Upper lobe of right lung (tissue), 1 donor: ENCODE data around the gene AMER1. TPM values are rescaled to one million over a fixed set of nuclear protein-coding genes. Genes with fewer than 3 reads are reported as not detected.
A peak's percentile ranks its signal among the peaks of the same experiment; 100 is the strongest.

Experiments
- ATAC-seq: fragments of 200-7000 bp; cut with Tn5 transposase; one replicate; pipeline ENCODE4 v1.9.1; 2020; ENCODE audit warnings: mild to moderate bottlenecking, moderate library complexity
- DNase-seq: peaks from one replicate; pipeline ENCODE4 v3.0.0-alpha.2; 2020
- H3K27ac ChIP-seq: fragments of 200-600 bp; one replicate; pipeline ENCODE4 v1.8.0; 2022
- H3K27me3 ChIP-seq: fragments of 200-600 bp; one replicate; pipeline ENCODE4 v1.8.0; 2022; ENCODE audit warnings: mild to moderate bottlenecking
- H3K36me3 ChIP-seq: fragments of 200-600 bp; one replicate; pipeline ENCODE4 v1.8.0; 2022
- H3K4me1 ChIP-seq: fragments of 200-600 bp; one replicate; pipeline ENCODE4 v1.8.0; 2022
- H3K4me3 ChIP-seq: fragments of 200-600 bp; one replicate; pipeline ENCODE4 v1.8.0; 2022; ENCODE audit warnings: mild to moderate bottlenecking
- H3K9me3 ChIP-seq: fragments of 200-600 bp; one replicate; pipeline ENCODE4 v1.8.0; 2022
- intact Hi-C: fragments of 100-400 bp; cut with DNase I; formaldehyde crosslinking; loops from one replicate; pipeline ENCODE4 v1.11.0; 2022
- total RNA-seq: library from RNA; stranded (reverse); fragmentation: NEBNext Ultra II Directional; extraction: Animal tissue kit (Norgen Biotek cat#: 25700); gene quantifications from one replicate; pipeline ENCODE4 v1.2.1, GENCODE V29; 2021
- TF ChIP-seq, protein P1 (sequence below): fragments of 200-600 bp; IDR thresholded peaks from one replicate; pipeline ENCODE4 v1.8.0; 2022; ENCODE audit warnings: antibody characterized with exemption
- donor health status: DM: no; HTN: yes; CAD: no; lungs with severe emphysema.

The AMER1 gene
- total RNA-seq, 1 donor from 2014 or later, result 4.5 TPM

DNA sequence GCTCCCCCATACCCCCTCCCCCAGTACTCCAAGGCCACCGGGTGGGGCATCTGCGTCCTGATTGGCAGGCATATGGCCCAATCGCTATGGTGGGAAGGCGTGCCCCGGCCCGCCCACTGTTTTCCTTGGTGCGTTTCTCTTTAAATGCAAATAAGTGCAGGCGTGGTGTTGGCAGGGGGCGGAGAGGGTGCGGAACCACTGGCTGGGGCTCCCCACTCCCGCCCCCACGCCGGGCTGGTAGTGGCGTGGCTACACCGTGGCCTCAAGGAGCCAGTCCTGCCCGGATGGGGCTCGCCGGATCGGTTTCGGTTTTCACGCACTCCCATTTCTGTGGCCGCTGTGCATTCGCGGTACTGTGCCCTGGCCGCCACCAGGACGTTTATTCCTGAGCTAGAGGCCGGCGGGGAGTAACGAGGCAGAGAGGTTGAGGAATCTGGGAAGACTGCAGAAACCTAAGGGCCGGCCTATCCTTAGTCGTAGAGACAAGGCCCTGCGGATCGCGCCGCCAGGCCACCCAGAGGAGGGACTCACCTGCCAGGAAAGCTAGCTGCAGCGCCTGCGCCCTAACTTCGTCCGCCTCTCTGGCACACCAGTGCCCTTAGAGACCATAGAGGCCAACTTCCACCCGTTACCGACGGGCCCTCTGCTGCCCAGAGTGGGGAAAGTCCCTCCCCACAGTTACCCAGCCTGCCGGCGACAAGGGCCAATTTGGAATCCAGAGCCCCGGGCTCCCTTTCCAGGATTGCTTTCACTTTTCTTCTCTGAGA is 410 bp upstream of the AMER1 start:
- ATAC-seq (peak; percentile 95), DNase-seq (peak; percentile 96)
- H3K36me3 ChIP-seq, result no peaks in the 10 kb centered on the region
- no peaks in the 10 kb centered on the region for H3K27me3 ChIP-seq
- peak overlapping the region; percentile 93 for H3K27ac ChIP-seq
- H3K9me3 ChIP-seq, result no peaks in the 10 kb centered on the region
- TF ChIP-seq, protein P1, sequence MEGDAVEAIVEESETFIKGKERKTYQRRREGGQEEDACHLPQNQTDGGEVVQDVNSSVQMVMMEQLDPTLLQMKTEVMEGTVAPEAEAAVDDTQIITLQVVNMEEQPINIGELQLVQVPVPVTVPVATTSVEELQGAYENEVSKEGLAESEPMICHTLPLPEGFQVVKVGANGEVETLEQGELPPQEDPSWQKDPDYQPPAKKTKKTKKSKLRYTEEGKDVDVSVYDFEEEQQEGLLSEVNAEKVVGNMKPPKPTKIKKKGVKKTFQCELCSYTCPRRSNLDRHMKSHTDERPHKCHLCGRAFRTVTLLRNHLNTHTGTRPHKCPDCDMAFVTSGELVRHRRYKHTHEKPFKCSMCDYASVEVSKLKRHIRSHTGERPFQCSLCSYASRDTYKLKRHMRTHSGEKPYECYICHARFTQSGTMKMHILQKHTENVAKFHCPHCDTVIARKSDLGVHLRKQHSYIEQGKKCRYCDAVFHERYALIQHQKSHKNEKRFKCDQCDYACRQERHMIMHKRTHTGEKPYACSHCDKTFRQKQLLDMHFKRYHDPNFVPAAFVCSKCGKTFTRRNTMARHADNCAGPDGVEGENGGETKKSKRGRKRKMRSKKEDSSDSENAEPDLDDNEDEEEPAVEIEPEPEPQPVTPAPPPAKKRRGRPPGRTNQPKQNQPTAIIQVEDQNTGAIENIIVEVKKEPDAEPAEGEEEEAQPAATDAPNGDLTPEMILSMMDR, result peak; percentile 16
- H3K4me3 ChIP-seq, result peak overlapping the region; percentile 68
- no peaks in the 10 kb centered on the region for H3K4me1 ChIP-seq
- intact Hi-C loops, result no loop called here

DNA sequence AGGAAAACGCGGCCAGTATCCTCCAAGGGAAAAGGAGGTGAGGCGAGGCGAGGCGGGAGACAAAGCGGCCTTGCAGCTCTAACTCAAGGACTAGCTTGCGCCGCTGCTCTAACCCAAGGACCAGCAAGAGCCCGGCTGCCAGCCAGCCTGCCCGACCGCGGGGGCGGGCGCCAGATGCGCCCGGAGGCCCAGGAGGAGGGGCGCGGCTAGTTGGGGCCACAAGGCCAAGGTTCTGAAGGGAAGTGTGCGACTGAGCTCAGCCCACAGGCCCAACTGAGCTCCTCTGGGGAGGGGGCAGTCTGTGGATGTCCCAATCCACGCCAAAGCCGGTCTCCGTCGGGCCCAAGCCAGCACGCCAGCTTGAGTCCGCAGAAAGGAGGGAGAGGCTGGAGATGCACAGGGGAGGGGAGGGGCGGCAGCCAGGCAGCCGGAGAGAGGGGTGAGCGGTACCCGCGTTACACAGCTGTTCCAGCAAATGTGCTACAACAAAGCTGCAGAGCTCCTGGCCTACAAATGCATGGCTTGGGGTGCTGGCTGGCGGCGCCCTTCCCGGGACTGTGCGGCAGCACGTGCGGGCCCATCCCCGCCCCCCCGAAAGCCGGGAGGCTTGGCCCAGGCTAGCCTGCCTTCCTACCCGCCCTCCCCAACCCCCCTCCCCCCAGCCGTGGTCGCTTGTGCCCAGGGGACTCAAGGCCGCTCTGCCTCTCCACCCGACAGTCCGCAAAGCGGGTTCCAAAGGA is 637 bp downstream of the AMER1 start:
- Histone ChIP-seq H3K36me3 (no peaks in the 10 kb centered on the region), H3K9me3 (no peaks in the 10 kb centered on the region), H3K27ac (peak overlapping the region; percentile 93), H3K4me3 (peak overlapping the region; percentile 68), H3K27me3 (no peaks in the 10 kb centered on the region), H3K4me1 (no peaks in the 10 kb centered on the region)
- DNase-seq, result peak; percentile 69
- intact Hi-C loops, result no loop called here
- TF ChIP-seq, protein P1, result no peak
- ATAC-seq, result peak; percentile 14

DNA sequence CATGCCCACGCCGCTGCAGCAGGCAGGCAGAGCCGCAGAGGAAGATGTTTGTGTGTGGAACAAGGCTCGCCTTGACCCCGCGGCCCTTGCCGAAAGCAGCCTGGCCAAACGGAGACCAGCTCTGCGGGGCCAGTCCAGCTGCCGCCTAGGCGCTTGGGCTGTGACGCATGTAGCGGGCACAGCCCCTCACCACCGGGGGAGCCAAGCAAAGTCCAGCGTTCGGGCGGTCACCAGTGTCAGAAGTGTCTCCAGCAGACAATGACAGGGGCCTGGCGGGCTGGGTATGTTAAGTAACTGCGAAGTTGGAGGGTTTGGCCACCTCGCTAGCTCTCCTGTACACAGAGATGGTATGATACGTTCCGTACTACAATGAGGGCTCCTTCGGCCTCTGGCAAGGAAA is 1.3 kb downstream of the AMER1 start:
- Histone ChIP-seq H3K9me3 (no peaks in the 10 kb centered on the region), H3K4me1 (no peaks in the 10 kb centered on the region), H3K27ac (peak overlapping the region; percentile 93), H3K4me3 (peak overlapping the region; percentile 68), H3K27me3 (no peaks in the 10 kb centered on the region), H3K36me3 (no peaks in the 10 kb centered on the region)
- intact Hi-C loops, result no loop called here
- TF ChIP-seq, protein P1, result no peak
- ATAC-seq (no peak), DNase-seq (peak; percentile 61)

DNA sequence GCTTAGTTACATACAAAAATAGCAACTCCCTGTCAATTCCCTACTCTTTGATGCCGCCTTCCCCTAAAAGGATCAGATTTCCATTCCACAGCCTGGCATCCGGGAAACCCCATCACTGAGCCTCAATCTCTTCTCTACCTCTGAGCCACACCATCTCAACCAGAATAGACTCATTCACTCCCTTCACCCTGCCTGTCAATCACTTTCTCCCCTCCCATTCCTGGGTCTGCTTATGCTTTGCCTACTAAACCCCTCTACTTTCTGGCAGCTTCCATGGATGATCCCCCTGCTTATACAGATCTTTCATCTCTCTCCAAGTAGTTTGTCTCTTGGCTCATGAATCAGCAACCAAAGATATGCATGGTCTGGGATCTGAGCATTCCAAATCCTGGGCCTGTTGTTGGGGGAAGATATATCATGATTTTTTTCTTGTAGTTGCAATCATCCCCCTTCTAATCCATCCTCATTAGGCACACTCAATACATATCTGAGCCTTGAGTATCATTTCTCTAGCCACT is 2.6 kb downstream of the AMER1 start:
- Histone ChIP-seq H3K9me3 (no peaks in the 10 kb centered on the region), H3K4me3 (no peak overlapping the region), H3K36me3 (no peaks in the 10 kb centered on the region), H3K4me1 (no peaks in the 10 kb centered on the region), H3K27me3 (no peaks in the 10 kb centered on the region), H3K27ac (no peak overlapping the region)
- no peak for ATAC-seq
- DNase-seq, result no peak
- TF ChIP-seq, protein P1, result no peak
- intact Hi-C loops, result no loop called here

DNA sequence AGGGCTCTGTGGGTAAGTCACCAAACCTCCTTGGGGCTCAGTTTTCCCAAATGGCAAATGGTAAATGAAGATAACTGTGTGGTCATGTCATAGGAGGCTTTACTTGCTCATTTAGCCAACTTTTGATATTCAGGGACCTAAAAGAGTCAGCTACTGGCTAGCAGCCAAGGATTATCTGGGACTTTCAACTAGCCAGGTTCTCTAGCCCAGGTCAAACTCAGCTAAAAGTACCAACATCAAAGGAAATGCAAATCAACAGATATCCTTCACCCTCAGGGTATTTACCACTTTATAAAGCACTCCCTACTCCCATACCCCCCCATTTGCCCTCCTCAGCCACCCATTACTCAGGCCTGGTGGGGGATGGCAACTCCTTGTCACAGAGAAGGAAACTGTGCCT is 7.5 kb downstream of the AMER1 start:
- no peaks in the 10 kb centered on the region for H3K27me3 ChIP-seq
- no peaks in the 10 kb centered on the region for H3K36me3 ChIP-seq
- TF ChIP-seq, protein P1, result no peak
- DNase-seq (no peak), ATAC-seq (no peak)
- no peak overlapping the region for H3K27ac ChIP-seq
- H3K9me3 ChIP-seq, result no peaks in the 10 kb centered on the region
- intact Hi-C loops, result no loop called here
- H3K4me3 ChIP-seq, result no peak overlapping the region
- no peaks in the 10 kb centered on the region for H3K4me1 ChIP-seq
